SHP77 treated with DMSO at 0.1 percent for 48 hours (cell line): ENCODE results near the gene PDZRN4.
A peak's percentile ranks its signal among the peaks of the same experiment; 100 is the strongest.

Source experiments
- DNase-seq: peaks from one replicate; lab custom pipeline; 2025; lab: John Stamatoyannopoulos, UW

The PDZRN4 gene

DNA sequence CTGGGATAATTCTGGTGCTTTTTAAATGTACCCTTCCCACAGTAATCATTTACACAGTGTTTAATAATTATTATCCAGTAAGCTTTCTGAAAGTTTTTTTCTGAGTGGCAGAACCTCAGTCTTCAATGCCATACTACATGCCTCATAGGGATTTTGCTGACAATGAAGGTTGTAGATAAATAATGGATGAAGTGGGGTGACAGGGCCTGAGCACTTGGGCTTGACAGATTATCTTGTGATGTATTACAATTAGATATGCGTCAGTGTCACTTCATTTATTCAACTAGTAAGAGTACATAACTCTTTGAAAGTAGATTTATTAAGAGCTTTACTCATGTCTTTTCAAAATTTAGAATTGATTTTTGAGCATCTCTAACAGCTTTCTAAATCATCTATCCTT lies 176.1 kb downstream of the PDZRN4 start:
- no peak for DNase-seq

DNA sequence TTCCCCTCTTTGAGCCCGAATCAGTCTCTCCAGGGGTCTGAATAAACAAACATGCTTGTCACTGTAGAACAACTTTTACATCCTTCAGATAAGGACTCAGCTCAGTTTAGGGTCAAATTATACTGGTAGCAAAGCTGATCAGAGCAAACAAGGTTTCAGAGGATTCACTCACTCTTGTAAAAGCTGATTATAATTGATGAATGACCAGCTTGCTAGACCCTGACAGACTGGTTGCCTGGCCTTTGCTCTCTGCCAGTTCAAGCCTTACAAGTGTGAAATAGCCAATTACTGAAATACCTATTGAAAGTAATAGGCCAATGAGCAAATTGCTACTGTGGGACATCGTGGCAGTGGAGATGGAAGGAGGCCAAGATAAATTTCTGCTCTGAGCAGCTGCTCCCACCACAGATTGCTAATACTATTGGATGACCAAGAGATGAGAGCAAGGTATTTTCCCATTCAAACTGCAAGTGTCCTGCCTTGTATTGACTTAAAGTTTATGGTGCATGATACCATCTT lies 177.6 kb downstream of the PDZRN4 start:
- DNase-seq, result peak; percentile 34

DNA sequence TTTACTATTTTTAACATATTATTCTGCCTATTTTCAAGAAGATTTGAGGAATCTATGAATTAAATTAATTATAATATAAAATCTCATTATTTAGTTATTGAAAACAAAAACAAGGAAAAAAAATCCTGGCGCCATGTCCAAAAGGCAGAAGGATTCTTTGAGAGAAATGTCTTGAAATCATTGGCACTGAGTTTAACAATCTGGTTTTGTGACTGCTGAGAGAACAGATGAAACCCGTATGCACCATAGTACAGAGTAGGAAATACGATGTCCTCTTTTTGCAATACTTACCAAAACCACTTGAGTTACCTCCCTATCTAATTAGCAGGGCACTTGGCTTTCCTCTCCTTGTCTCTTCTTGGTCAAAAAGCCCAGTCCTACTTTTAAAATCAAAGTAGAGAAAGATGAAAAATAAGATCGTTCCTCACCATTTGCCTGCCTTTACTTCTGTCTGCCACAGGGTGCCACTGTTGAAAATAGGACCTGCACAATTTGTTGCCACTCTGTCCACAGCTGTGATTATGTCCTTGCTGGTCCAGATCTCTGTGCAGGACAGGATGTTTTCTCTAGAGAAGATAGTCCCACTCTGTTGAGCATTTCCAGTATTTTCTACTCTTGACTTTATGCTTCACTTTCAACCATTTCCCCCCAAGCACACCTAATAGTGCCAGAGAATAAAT lies 179.7 kb downstream of the PDZRN4 start:
- DNase-seq, result no peak

DNA sequence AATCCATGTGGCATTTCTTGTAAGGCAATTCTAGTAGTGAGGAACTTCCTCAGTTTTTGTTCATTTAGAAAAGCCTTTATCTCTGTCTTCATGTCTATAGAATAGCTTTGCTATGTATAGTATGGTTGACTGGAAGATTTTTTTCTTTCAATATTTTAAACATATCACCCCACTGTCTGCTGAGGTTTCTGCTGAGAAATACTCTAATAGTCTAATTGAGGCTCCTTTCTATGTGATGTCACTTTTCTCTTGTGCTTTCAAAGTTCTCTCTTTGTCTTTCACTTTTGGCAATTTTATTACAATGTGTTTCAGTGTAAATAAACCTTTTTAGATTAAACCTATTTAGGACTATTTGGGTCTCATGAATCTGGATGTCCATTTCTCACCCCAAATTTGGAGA lies 192.8 kb downstream of the PDZRN4 start:
- DNase-seq, result no peak

DNA sequence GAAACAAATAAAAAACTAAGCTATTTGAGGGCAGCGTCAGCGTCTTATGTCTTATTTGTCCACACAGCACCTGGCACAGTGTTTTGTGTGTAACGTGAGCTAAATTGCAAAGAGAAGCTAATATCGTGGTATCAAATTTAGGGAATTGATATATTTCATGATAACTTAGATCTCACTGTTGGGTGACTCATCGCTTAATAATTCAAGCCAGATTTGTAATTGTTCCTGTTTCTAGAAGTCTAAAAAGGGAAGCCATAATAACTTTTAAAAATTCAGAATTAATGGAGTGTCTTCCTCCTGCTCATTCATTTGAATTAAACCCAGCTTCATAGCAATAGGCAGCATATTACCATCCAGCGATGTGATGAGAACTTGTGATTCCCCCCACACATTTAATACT lies 214.7 kb downstream of the PDZRN4 start:
- DNase-seq, result no peak

DNA sequence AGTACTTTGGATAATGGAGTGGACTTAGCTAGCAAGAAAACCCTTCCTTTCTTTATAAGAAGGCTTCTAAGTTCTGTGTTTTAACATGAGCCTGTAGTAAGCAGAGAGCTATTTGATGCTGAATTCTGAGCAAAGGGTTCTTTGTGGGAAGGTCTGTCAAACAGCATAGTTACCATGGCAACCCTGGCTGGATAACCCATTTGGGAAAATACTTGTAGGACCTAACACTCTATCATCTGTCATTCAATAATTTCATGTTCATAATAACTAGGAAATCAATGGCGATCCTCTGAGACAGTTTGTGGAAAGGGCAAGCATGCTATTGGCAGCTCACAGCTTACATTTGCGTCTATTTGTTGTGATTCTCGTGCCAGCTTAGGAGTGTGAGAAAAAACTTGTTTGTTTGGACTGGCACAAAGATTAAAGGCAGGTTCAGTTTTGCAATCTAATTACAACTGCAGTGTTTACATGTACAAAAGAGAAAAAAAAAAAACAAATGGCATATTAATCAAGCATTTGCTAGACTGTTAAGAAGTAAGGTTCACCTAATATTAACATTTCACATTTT lies 219.2 kb downstream of the PDZRN4 start:
- DNase-seq, result no peak

DNA sequence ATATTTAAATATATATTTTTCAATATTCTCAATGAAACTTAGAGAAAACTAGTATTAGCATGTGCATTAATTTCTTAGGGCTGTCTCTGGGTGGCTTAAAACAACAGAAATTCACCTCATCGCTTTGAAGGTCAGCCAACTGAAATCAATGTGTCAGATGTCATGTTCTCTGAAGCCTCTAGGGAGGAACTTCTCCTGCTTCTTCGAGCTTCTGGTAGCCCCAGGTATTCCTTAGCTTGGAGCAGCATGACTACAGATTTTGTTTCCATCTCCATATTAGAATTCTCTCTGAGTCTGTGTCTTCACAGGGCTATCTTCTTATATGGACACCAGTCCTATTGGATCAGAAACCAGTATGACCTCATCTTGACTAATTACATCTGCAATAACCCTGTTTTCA lies 221.5 kb downstream of the PDZRN4 start:
- no peak for DNase-seq

DNA sequence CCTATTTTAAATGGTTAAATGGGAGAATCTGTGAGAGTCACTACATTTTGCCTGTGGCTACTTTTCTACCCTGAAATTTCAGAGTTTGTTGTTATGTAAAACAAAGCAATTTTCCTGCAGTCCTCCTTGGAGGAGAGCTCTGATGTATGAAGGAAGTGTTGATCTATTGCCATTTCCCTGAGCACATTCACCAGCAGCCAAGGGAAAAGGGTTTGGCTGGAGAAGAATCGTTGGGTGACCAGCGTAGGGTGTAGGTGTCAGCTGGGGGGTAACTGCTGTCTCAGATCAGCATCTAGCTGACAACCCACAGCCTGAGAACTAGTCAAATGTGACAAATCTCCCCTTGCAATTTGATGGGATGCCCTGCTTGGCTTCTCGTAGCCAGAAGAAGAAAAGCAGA lies 230.5 kb downstream of the PDZRN4 start:
- no peak for DNase-seq

DNA sequence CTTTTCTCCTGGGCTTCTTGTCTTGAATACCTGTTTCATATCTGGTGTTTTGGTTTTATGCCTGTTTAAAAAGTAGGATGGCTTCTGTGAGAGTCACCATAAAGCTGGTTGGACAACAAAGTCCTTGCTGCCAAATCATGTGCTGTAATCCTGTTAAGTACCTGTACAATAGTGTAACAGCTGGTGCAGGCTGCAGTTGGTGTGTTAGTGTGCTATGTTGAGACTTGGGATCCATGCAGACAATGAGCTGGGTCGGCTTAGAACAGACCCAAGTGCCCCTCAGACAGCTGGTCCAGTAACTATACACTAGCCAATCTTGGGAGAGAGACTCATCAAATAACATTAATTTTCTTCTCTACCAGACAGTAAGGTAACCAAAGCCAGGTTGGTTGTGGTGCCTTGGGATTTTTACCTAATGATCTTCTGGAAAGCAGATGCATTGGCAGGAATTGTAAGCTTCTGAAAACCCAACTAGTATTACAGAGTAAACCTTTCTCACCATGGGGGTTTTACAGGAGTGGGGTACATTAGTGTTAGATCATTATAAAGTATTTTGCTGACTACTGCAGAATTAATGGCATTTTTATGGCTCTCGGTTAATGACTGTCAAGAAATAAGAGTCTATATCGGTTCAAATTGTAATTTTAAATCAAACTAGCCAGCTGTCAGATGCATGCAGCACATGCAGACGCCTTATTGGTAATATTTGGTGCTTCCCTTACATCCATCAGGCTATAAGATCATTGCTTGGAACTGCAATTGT lies 231.2 kb downstream of the PDZRN4 start:
- DNase-seq, result no peak

DNA sequence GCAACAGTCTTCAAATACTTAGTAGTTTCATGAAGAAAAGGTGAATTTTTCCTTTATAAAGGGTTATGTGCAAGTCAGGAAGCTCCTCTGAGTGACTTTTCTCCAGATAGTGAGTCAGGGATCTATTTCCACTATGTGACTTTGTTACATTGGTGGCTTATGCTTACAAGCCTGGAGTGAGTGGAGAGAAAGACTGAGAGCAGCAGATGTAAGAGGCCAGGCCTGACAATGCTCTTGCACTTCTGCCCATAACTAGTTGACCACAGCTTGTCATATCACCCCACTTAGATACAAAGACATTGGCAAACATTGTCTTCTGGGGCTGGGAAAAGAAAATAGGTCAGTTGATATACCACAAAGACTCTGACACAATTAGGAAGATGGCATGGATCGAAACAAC lies 236.5 kb downstream of the PDZRN4 start:
- no peak for DNase-seq

DNA sequence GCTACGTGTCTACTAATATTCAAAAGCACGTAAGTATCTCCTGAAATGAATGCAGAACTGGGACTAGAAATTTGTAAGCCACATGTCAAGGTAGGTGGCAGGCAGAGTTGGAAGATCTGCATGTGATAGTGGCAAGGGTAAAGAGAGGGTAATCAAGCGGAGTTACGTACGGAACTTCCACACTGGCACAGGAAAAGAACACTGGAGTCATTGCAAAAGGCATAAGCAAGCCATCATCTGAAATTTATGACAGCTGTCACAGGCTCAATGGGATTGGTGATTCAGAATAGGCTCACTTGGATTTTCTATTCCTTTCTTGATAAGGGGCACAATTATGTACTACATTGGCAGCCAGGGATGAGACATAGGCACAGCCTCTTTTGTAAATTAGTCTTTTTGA lies 245.3 kb downstream of the PDZRN4 start:
- DNase-seq, result no peak

DNA sequence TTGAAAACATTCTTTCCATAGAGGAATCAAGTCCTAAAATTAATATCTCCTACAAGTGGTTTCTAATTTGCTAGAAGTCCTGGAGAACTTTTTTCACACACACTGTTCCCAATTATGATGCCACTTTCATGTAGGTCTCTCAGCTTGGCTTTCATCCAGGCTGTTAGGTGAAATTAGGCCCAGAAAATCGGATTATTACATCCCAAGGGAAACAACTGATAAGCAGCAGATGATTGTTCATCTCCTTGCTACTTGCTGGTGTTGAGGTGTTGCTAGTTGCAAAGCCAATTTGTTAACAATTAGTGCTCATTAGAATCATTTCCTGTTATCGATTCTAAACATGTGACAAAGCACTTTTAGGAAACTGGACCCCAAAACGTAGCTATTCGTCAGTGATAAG lies 248.0 kb downstream of the PDZRN4 start:
- DNase-seq, result no peak

DNA sequence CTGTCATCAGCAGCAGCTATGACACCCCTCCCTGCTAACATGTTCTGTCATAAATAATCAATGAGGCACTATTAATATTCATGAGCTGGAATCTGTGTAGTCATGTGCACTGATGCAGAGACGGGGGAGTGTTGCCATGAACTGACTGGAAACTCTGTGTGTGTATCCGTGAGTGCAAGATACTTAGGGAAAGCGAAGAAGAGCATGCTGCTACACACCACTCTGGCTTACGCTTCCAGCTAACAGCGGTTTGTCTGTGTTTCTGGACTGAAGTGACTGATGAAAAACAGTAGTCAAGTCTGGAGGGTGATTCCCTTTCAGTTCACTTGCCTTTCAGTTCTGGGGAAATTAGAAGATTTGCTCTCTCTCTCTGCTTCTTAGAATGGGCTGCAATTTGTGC lies 249.4 kb downstream of the PDZRN4 start:
- DNase-seq, result no peak

DNA sequence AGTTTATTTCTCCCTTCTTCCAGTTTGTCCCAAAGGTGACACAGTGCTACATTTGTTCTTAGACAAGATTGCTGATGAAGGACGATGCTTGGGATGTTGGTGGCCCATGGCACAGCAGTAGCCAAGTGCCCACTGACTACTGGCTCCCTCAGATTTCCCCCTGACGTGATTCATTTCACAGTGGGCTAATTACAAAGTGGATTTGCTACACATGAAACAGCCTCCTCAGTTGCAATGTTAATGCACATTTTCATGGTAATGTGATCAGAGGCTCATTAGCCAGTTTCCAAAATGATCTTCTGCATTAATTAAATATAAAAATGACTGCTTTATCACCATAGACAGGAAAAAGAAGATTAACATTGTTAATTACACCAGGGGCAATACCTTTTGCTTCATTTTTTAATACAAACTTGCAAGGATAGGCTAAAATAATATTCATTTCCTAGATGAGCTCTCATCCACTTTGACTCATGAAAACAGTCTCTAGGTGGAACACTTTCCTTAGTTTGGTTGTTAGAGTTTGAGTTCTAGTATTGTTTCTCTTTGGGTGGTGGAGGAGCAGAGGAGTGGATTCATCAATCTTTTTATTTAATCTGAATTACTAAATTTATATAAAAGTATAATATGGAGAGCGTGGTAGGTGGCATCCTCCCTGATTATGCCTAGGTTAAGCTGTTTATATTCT lies 250.9 kb downstream of the PDZRN4 start:
- no peak for DNase-seq

DNA sequence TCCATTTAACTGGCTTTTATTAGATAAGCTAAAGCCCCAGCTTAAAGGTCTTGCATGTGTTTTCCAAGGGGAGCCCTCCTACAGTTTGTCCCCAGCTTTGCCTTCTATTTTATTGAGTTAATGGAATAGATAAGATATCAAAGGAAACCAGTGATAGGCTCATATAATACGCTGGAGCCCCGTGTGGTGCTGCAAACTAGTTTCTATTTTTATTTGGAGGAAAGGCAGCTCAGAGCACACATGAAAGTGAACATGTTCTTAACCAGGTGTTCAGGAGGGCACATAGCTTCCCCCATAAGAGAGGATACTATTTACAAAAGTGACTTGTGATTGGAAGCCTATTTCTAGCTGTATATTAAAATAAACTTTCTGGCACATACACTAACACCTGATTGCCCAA lies 251.7 kb downstream of the PDZRN4 start:
- DNase-seq, result no peak

DNA sequence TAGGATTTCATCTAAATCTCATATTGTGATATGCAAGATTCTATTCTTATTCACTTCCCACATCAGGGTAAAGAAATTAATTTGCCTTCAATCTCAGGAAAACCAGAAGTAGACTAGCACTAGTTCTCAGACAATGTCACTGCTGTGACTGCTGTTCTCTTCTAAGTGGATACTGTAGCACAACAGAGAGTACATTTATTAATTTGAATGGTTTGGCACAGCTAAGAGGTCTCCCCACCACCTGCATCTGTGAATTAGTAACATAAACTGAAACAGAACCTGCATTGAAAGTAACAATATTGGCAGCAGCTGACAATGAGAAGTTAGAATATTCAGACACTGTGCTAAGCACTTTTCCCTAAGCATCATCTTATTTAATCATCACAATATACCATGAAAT lies 253.1 kb downstream of the PDZRN4 start:
- DNase-seq, result no peak

DNA sequence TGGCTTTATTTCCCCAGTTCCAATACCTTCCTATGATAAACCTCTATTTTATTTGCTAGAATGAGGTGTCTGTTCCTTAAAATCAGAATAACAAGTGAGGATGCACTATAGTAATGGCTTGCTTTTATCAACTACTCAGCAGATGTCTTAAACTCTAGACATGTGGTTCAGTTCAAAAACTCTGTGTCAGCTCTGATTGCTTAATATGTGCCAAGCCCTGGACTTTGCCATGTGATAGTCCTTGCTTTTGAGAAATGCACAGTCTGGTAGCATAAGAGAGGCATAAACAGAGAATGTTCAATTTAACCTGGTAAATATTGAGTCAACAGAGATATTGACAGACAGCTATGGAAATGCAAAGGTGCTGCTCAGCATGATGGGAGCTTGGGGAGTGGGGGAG lies 254.8 kb downstream of the PDZRN4 start:
- no peak for DNase-seq

DNA sequence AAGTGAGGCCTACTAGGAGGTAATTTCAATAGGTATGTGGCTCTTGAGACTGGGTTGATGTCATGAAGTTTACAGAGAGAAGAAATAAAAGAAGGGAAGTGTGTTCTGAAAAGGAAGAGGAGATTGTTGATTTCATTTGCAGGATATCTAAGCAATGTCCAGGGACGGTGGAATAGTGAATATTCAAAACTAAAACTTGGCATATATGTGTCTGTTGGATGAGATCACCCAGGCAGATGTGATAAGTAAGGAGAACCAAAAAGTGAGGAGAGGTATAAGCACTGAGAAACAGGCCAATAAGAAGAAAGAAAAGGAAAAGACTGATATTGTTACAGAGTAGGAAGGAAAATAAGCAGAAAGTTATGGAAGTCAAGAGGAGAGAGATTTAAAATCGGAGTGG lies 255.6 kb downstream of the PDZRN4 start:
- DNase-seq, result no peak

DNA sequence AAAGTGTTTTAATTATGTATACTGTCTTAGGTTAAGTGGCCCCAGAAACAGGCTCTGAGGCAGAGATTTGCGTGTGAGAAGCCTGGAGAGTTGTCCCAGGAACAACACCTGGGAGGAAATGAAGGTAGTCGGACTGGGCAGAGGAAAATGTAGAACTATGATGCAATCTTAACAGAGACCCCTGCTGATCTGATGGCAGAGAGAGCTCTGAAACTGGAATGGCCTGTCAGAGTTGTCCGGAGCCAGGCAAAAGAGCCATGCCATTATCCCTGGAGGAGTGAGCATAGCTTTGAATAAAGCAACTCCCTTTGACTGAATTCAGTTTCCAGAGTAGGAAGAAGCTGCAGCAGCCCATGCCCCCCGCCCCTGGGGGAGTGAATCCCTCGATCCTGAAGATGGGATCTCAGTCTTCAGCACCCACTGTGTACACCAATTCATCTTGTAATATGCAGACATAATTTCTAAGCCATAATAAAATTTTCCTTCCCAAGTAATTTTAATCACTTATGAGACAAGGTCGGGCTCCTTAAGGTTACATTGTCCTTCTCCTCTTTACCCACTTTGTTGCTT lies 264.8 kb downstream of the PDZRN4 start:
- DNase-seq, result no peak

DNA sequence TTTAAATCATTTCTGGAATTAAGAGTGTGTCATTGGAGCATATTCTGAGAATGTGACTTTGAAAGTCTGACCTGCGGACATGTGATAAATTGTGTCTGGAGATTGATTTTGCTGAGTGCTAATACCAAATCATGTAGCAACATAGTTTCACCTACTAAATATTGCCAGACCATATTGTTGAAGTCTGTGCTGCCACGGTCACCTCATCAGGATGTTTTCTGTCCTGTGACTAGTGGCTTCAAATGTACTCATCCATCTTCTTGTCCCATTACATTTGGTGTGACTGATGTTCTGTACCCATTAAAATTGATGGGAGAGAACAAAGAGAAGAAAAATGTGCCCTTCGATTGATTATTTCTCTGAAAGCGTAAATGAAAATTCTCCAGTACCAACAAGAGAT lies 265.3 kb downstream of the PDZRN4 start:
- DNase-seq, result no peak

DNA sequence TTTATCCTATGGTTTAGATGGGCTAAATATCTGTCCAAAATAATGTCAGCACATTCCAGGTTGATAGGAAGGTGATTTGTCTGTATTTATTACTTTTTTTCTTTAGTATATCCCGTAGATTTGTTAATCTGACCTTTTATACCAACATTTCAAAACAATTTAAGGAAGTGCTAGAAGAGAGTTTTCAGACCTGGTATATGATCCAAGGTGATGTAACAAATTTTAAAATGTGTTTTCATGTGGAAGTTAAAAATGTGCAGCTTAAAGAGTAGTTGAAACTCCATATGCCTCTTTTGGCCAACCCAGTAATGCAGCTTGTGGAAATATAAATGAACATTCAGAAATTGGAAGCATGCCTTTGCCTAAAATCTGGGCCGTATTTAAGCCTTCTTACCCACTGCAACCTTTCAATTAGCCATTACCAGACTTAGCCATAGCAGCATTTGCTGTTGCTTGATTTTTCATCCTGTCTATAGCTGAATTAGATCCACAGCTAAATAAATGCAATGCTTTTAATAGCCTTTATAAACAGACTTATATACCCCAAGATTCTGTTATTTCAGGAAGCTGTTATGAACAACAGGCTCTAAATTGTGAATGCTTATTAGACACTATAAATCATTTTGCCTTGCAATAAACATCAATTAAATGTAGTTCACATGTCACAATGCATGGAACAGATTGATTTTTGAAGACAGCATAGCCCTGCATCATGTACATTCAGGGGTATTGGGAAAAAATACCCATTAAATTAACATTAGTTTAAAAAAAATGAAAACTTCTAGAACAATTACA lies 271.2 kb downstream of the PDZRN4 start:
- DNase-seq, result no peak

DNA sequence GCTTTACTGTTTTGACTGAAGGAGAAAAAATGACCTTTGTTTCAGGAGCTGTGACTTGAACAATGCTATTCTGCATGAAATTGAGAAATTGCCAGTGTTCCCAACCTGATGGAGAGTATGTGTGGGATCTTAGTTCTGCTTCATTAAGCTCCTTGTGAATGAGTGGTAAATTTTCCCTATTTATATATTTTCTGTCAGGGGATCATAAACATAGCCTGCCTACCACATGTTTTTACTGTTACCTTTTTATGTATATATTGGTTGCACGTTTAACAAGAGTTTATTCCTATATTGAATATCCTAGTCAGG lies 271.7 kb downstream of the PDZRN4 start:
- DNase-seq, result no peak
